ENCODE results near the gene ARVCF. TPM values are rescaled to one million over a fixed set of nuclear protein-coding genes. Genes with fewer than 3 reads are reported as not detected.

The ARVCF gene
- total RNA-seq, 1 experiment from 2014 or later = 12.0 TPM

GRCh38 chr22:19988965-19989724 is 27.5 kb downstream of the ARVCF start:
- no peaks in the 10 kb centered on the region for H3K36me3 ChIP-seq (ENCODE audit: control insufficient read depth, insufficient read depth, low read length)
- TF ChIP-seq CTCF (IDR thresholded peaks at IDR 0.05; ENCODE audit: insufficient read depth in 1 of 2, low read depth in 1 of 2, low read length in 1 of 2, severe bottlenecking in 1 of 2, unreplicated experiment in 1 of 2) = no peak
- intact Hi-C loops (cut with micrococcal nuclease; ENCODE audit: unreplicated experiment) = no loop called here
- DNase-seq = no peak
- H3K27me3 ChIP-seq (replicated peaks; ENCODE audit: control insufficient read depth, insufficient read depth, low read length) = no peaks in the 10 kb centered on the region
- POLR2A ChIA-PET = no interaction called here
- H3K4me1 ChIP-seq = no peaks in the 10 kb centered on the region
- Mint-ChIP-seq H3K27me3 (ENCODE audit: insufficient read depth, unreplicated experiment) (no peaks in the 10 kb centered on the region), H3K4me1 (ENCODE audit: low read depth, unreplicated experiment) (no peaks in the 10 kb centered on the region), H3K9me3 (ENCODE audit: unreplicated experiment) (no peaks in the 10 kb centered on the region), H3K27ac (ENCODE audit: unreplicated experiment) (no peak overlapping the region), H3K36me3 (ENCODE audit: insufficient read depth, unreplicated experiment) (no peaks in the 10 kb centered on the region), H3K4me3 (ENCODE audit: unreplicated experiment) (no peak overlapping the region)
- H3K4me3 ChIP-seq (ENCODE audit: low read depth, low read length) = no peak overlapping the region
- CTCF ChIA-PET = interaction anchor here (1.2 kb wide), 1 partner anchor 18 kb away, joined by 3 read pairs; no protein-coding TSS in a partner anchor
- no TSS peak for BruUV-seq (replicated peaks)
- H3K9me3 ChIP-seq = no peaks in the 10 kb centered on the region

- Histone ChIP-seq H3K36me3 (ENCODE audit: control insufficient read depth, insufficient read depth, low read length) (no peaks in the 10 kb centered on the region), H3K4me1 (no peaks in the 10 kb centered on the region), H3K27me3 (replicated peaks; ENCODE audit: control insufficient read depth, insufficient read depth, low read length) (no peaks in the 10 kb centered on the region), H3K4me3 (ENCODE audit: low read depth, low read length) (no peak overlapping the region), H3K9me3 (no peaks in the 10 kb centered on the region)
- CTCF ChIA-PET = interaction anchor here (1.2 kb wide), 1 partner anchor 18 kb away, joined by 3 read pairs; no protein-coding TSS in a partner anchor
- POLR2A ChIA-PET = no interaction called here
- Mint-ChIP-seq H3K27me3 (ENCODE audit: insufficient read depth, unreplicated experiment) (no peaks in the 10 kb centered on the region), H3K4me1 (ENCODE audit: low read depth, unreplicated experiment) (no peaks in the 10 kb centered on the region), H3K9me3 (ENCODE audit: unreplicated experiment) (no peaks in the 10 kb centered on the region), H3K27ac (ENCODE audit: unreplicated experiment) (no peak overlapping the region), H3K4me3 (ENCODE audit: unreplicated experiment) (no peak overlapping the region), H3K36me3 (ENCODE audit: insufficient read depth, unreplicated experiment) (no peaks in the 10 kb centered on the region)
- intact Hi-C loops (cut with micrococcal nuclease; ENCODE audit: unreplicated experiment) = no loop called here
- BruUV-seq (replicated peaks) = no TSS peak
- no peak for TF ChIP-seq CTCF (IDR thresholded peaks at IDR 0.05; ENCODE audit: insufficient read depth in 1 of 2, low read depth in 1 of 2, low read length in 1 of 2, severe bottlenecking in 1 of 2, unreplicated experiment in 1 of 2)
- no peak for DNase-seq
These were observed 28.3 kb downstream of the ARVCF start for GRCh38 chr22:19988331-19988808.

GRCh38 chr22:19987394-19988306 is 29.0 kb downstream of the ARVCF start:
- intact Hi-C loops (cut with micrococcal nuclease; ENCODE audit: unreplicated experiment) = no loop called here
- DNase-seq = no peak
- no peak overlapping the region for H3K4me3 ChIP-seq (ENCODE audit: low read depth, low read length)
- BruUV-seq (replicated peaks) = no TSS peak
- H3K36me3 ChIP-seq (ENCODE audit: control insufficient read depth, insufficient read depth, low read length) = no peaks in the 10 kb centered on the region
- Mint-ChIP-seq H3K27ac (ENCODE audit: unreplicated experiment) (no peak overlapping the region), H3K9me3 (ENCODE audit: unreplicated experiment) (no peaks in the 10 kb centered on the region), H3K4me3 (ENCODE audit: unreplicated experiment) (no peak overlapping the region), H3K27me3 (ENCODE audit: insufficient read depth, unreplicated experiment) (no peaks in the 10 kb centered on the region), H3K4me1 (ENCODE audit: low read depth, unreplicated experiment) (no peaks in the 10 kb centered on the region), H3K36me3 (ENCODE audit: insufficient read depth, unreplicated experiment) (no peaks in the 10 kb centered on the region)
- no peaks in the 10 kb centered on the region for H3K27me3 ChIP-seq (replicated peaks; ENCODE audit: control insufficient read depth, insufficient read depth, low read length)
- H3K4me1 ChIP-seq = no peaks in the 10 kb centered on the region
- no peak for TF ChIP-seq CTCF (IDR thresholded peaks at IDR 0.05; ENCODE audit: insufficient read depth in 1 of 2, low read depth in 1 of 2, low read length in 1 of 2, severe bottlenecking in 1 of 2, unreplicated experiment in 1 of 2)
- CTCF ChIA-PET = interaction anchor here (1.2 kb wide), 1 partner anchor 17 kb away, joined by 3 read pairs; no protein-coding TSS in a partner anchor
- no peaks in the 10 kb centered on the region for H3K9me3 ChIP-seq
- POLR2A ChIA-PET = interaction anchor here (0.6 kb wide), 1 partner anchor 34 kb away, joined by 3 read pairs; no protein-coding TSS in a partner anchor

Data from Caco-2 (cell line).